Adrenal gland (tissue), 12 donors: ENCODE results near the gene ICOSLG. TPM values are rescaled to one million over a fixed set of nuclear protein-coding genes. Genes with fewer than 3 reads are reported as not detected.

ENCODE experiments used
- polyA plus RNA-seq, 3 donors: library from polyadenylated mRNA; stranded (reverse); fragments of 200-250 nt in 2 of 3; fragments of 350-450 nt in 1 of 3; fragmentation: Illumina TruSeq in 1 of 3; extraction: RNeasy Lipid Tissue Mini Kit (QIAGEN cat#74804) in 1 of 3; gene quantifications; one replicate each; pipeline ENCODE4 v1.2.3, GENCODE V29; 2013 to 2014
- small RNA-seq, 2 donors: library from RNA; depleted of rRNA; stranded (forward); fragments of <200 nt; gene quantifications; one replicate each; pipeline ENCODE3, GENCODE V24; 2016
- total RNA-seq, 9 donors: library from RNA; depleted of rRNA in 4 of 9; stranded (reverse); fragments of >200 nt in 4 of 9; fragments of 120-200 nt in 1 of 9; fragmentation: NEBNext Ultra II Directional in 1 of 9; extraction: Animal tissue kit (Norgen Biotek cat#: 25700) in 1 of 9; gene quantifications; one replicate each; pipeline versions ENCODE4 v1.1.0 to v1.2.4, GENCODE V29; 2013 to 2023
- donor health status: healthy with polysubstance abuse.
- donor health status: Bipolar disorder and iron deficiency.
- donor health status: DM: yes; HTN: yes; CAD: no.
- donor health status: DM: no; HTN: no; CAD: no.
- donor health status: DM: no; HTN: no; CAD: no.
- donor health status: DM: yes; HTN: yes; CAD: no.

The ICOSLG gene
- total and polyA plus RNA-seq, 12 donors: 0.11 to 4.0 (median 1.7) TPM

Small RNAs within 50 kb of the gene (small RNA-seq; reads per million reads assigned to genes)
- gene AP001059.3: 0 reads per million in 2 donors

Other genes starting within 250 kb of the ICOSLG start
- gene TRAPPC10, start 228.6 kb downstream of the ICOSLG start, total RNA-seq: 10 to 100 TPM; 17.6 to 34.3 (median 27.0) TPM
- gene TRAPPC10, start 228.6 kb downstream of the ICOSLG start, polyA plus RNA-seq: 10 to 100 TPM in 1 of 3 donors, 1 to 10 TPM in 2; 5.2 to 24.5 (median 9.3) TPM
- gene PWP2, start 133.5 kb downstream of the ICOSLG start, total RNA-seq: 10 to 100 TPM in 3 of 9 donors, 1 to 10 TPM in 6; 4.0 to 33.0 (median 5.8) TPM
- gene PWP2, start 133.5 kb downstream of the ICOSLG start, polyA plus RNA-seq: 1 to 10 TPM in 2 of 3 donors, under 1 TPM in 1; 0.09 to 5.7 (median 4.0) TPM
- 100 to 1,000 TPM in 1 of 9 donors, 10 to 100 TPM in 6, 1 to 10 TPM in 2; 4.6 to 172 (median 13.2) TPM for gene GATD3, start 107.3 kb downstream of the ICOSLG start, total RNA-seq
- 10 to 100 TPM; 10.3 to 13.7 (median 10.9) TPM for gene GATD3, start 107.3 kb downstream of the ICOSLG start, polyA plus RNA-seq
- not detected for gene DNMT3L, start 21.0 kb upstream of the ICOSLG start, total RNA-seq
- gene DNMT3L, start 21.0 kb upstream of the ICOSLG start, polyA plus RNA-seq: not detected
- 1 to 10 TPM in 1 of 9 donors, under 1 TPM in 1, not detected in 7; 0.06 to 1.1 TPM for gene AIRE, start 44.9 kb upstream of the ICOSLG start, total RNA-seq
- gene AIRE, start 44.9 kb upstream of the ICOSLG start, polyA plus RNA-seq: under 1 TPM in 2 of 3 donors, not detected in 1; 0.08 to 0.10 TPM
- gene PFKL, start 59.1 kb upstream of the ICOSLG start, total RNA-seq: 100 to 1,000 TPM in 4 of 9 donors, 10 to 100 TPM in 5; 38.9 to 123 (median 90.3) TPM
- 100 to 1,000 TPM in 1 of 3 donors, 10 to 100 TPM in 2; 16.6 to 123 (median 98.0) TPM for gene PFKL, start 59.1 kb upstream of the ICOSLG start, polyA plus RNA-seq
- gene CFAP410, start 98.4 kb upstream of the ICOSLG start, total RNA-seq: 10 to 100 TPM; 12.4 to 73.5 (median 35.7) TPM
- gene CFAP410, start 98.4 kb upstream of the ICOSLG start, polyA plus RNA-seq: 100 to 1,000 TPM in 2 of 3 donors, 1 to 10 TPM in 1; 1.4 to 149 (median 116) TPM
- 10 to 100 TPM in 5 of 9 donors, 1 to 10 TPM in 4; 1.9 to 16.0 (median 10.9) TPM for gene TRPM2, start 112.7 kb upstream of the ICOSLG start, total RNA-seq
- gene TRPM2, start 112.7 kb upstream of the ICOSLG start, polyA plus RNA-seq: 10 to 100 TPM in 2 of 3 donors, 1 to 10 TPM in 1; 1.5 to 28.3 (median 17.3) TPM
- gene LRRC3, start 214.6 kb upstream of the ICOSLG start, total RNA-seq: 1 to 10 TPM in 7 of 9 donors, under 1 TPM in 2; 0.67 to 3.2 (median 2.3) TPM
- gene LRRC3, start 214.6 kb upstream of the ICOSLG start, polyA plus RNA-seq: 1 to 10 TPM in 2 of 3 donors, under 1 TPM in 1; 0.97 to 1.9 (median 1.0) TPM